PC-9 (cell line): ENCODE measurements around the gene MFF.

Experiments
- CTCF ChIP-seq: fragments of 200-600 bp; sonication (generic); conservative IDR thresholded peaks from 2 replicates; pipeline ENCODE4 v1.6.1; 2017; ENCODE audit warnings: mixed run types, antibody characterized with exemption, mild to moderate bottlenecking, moderate library complexity
- EZH2 ChIP-seq: fragments of 200-600 bp; sonication (generic); IDR thresholded peaks from 2 replicates; pipeline ENCODE4 v1.8.0; 2017; ENCODE audit warnings: antibody characterized with exemption, low read depth

GRCh38 chr2:227367427-227367795 lies 42.4 kb downstream of the MFF start:
- TF ChIP-seq CTCF (no peak), EZH2 (no peak)
